Measurements from ENCODE around the gene GEMIN7. TPM values are rescaled to one million over a fixed set of nuclear protein-coding genes. Genes with fewer than 3 reads are reported as not detected.
A peak's percentile ranks its signal among the peaks of the same experiment; 100 is the strongest.

The GEMIN7 gene
- total RNA-seq, 1 experiment from 2014 or later = 34.0 TPM

- BruUV-seq (replicated peaks) = no TSS peak
- intact Hi-C loops (cut with micrococcal nuclease; ENCODE audit: unreplicated experiment) = no loop called here
- Histone ChIP-seq H3K27me3 (replicated peaks; ENCODE audit: insufficient read depth, low read depth, low read length, poor library complexity) (no peaks in the 10 kb centered on the region), H3K27ac (ENCODE audit: low read depth, low read length, poor library complexity, severe bottlenecking) (peak overlapping the region; percentile 27), H3K9me3 (ENCODE audit: low read depth, low read length, poor library complexity, severe bottlenecking) (no peaks in the 10 kb centered on the region), H3K36me3 (ENCODE audit: insufficient read depth, low read length, poor library complexity, severe bottlenecking) (no peaks in the 10 kb centered on the region), H3K4me3 (ENCODE audit: low read depth, low read length, poor library complexity, severe bottlenecking) (no peak overlapping the region), H3K4me1 (ENCODE audit: insufficient read depth, low read length, poor library complexity, severe bottlenecking) (peaks cover 30% of the 10 kb centered on the region)
- CTCF ChIA-PET = no interaction called here
- POLR2A ChIA-PET (ENCODE audit: low non-redundant PET) = interaction anchor here (0.6 kb wide), 1 partner anchor 336 kb away, joined by 4 read pairs; no protein-coding TSS in a partner anchor
- peak; percentile 29 for DNase-seq (ENCODE audit: low spot score)
- TF ChIP-seq EZH2 (IDR thresholded peaks at IDR 0.05; ENCODE audit: borderline replicate concordance, low read depth, low read length, poor library complexity, severe bottlenecking) = no peak
- no peak for TF ChIP-seq CTCF (conservative IDR thresholded peaks at IDR 0.05; ENCODE audit: low read depth, low read length)
These were observed 18.9 kb downstream of the GEMIN7 start for GRCh38 chr19:45097776-45098520.

GRCh38 chr19:45098521-45099466, 19.7 kb downstream of the GEMIN7 start:
- Histone ChIP-seq H3K4me1 (ENCODE audit: insufficient read depth, low read length, poor library complexity, severe bottlenecking) (peaks cover 35% of the 10 kb centered on the region), H3K9me3 (ENCODE audit: low read depth, low read length, poor library complexity, severe bottlenecking) (no peaks in the 10 kb centered on the region), H3K36me3 (ENCODE audit: insufficient read depth, low read length, poor library complexity, severe bottlenecking) (no peaks in the 10 kb centered on the region), H3K4me3 (ENCODE audit: low read depth, low read length, poor library complexity, severe bottlenecking) (no peak overlapping the region), H3K27ac (ENCODE audit: low read depth, low read length, poor library complexity, severe bottlenecking) (peak overlapping the region; percentile 44), H3K27me3 (replicated peaks; ENCODE audit: insufficient read depth, low read depth, low read length, poor library complexity) (no peaks in the 10 kb centered on the region)
- intact Hi-C loops (cut with micrococcal nuclease; ENCODE audit: unreplicated experiment) = no loop called here
- ChIA-PET POLR2A (ENCODE audit: low non-redundant PET) (no interaction called here), CTCF (no interaction called here)
- TF ChIP-seq CTCF (conservative IDR thresholded peaks at IDR 0.05; ENCODE audit: low read depth, low read length) (no peak), EZH2 (IDR thresholded peaks at IDR 0.05; ENCODE audit: borderline replicate concordance, low read depth, low read length, poor library complexity, severe bottlenecking) (no peak)
- no TSS peak for BruUV-seq (replicated peaks)
- DNase-seq (ENCODE audit: low spot score) = peak; percentile 63

GRCh38 chr19:45099467-45100191, 20.6 kb downstream of the GEMIN7 start:
- H3K4me1 ChIP-seq (ENCODE audit: insufficient read depth, low read length, poor library complexity, severe bottlenecking) = peaks cover 31% of the 10 kb centered on the region
- no peaks in the 10 kb centered on the region for H3K27me3 ChIP-seq (replicated peaks; ENCODE audit: insufficient read depth, low read depth, low read length, poor library complexity)
- no peak for DNase-seq (ENCODE audit: low spot score)
- ChIA-PET POLR2A (ENCODE audit: low non-redundant PET) (no interaction called here), CTCF (no interaction called here)
- TF ChIP-seq CTCF (conservative IDR thresholded peaks at IDR 0.05; ENCODE audit: low read depth, low read length) = no peak
- no peak for TF ChIP-seq EZH2 (IDR thresholded peaks at IDR 0.05; ENCODE audit: borderline replicate concordance, low read depth, low read length, poor library complexity, severe bottlenecking)
- no peak overlapping the region for H3K4me3 ChIP-seq (ENCODE audit: low read depth, low read length, poor library complexity, severe bottlenecking)
- BruUV-seq (replicated peaks) = no TSS peak
- intact Hi-C loops (cut with micrococcal nuclease; ENCODE audit: unreplicated experiment) = no loop called here
- no peaks in the 10 kb centered on the region for H3K36me3 ChIP-seq (ENCODE audit: insufficient read depth, low read length, poor library complexity, severe bottlenecking)
- peak overlapping the region; percentile 44 for H3K27ac ChIP-seq (ENCODE audit: low read depth, low read length, poor library complexity, severe bottlenecking)
- no peaks in the 10 kb centered on the region for H3K9me3 ChIP-seq (ENCODE audit: low read depth, low read length, poor library complexity, severe bottlenecking)

Measured in A673 (cell line).